AG09319 (cell line): ENCODE results near the gene ADH1B.
"Not testable (repeated sequence)": the region's sequence is repeated elsewhere in the genome, so short reads cannot be mapped to it uniquely, and the experiment has no call there.

Experiments used
- DNase-seq: peaks from one replicate; pipeline ENCODE4 v3.0.0-alpha.2; 2010; ENCODE audit warnings: low read depth; ENCODE audit errors: extremely low read depth
- CTCF ChIP-seq: IDR thresholded peaks from 2 replicates; pipeline ENCODE4 v1.5.1; 2011; ENCODE audit warnings: low read depth, mild to moderate bottlenecking, inconsistent platforms, low read length, moderate library complexity

ADH1B gene

GRCh38 chr4:99321241-99322191 is at the start of gene ADH1B:
Gene ADH1B, minus strand, starts transcription at chr4:99321401. Its CDS starts 70 bp downstream, at chr4:99321331.
- no peak for TF ChIP-seq CTCF
- no peak for DNase-seq

GRCh38 chr4:99367817-99368216 is 46.6 kb upstream of the ADH1B start:
- DNase-seq, result not testable (repeated sequence)

GRCh38 chr4:99366491-99366890 is 45.3 kb upstream of the ADH1B start:
- no peak for TF ChIP-seq CTCF
- DNase-seq, result no peak

GRCh38 chr4:99362768-99363167 is 41.6 kb upstream of the ADH1B start:
- TF ChIP-seq CTCF, result no peak
- DNase-seq, result no peak

GRCh38 chr4:99361899-99362275 is 40.7 kb upstream of the ADH1B start:
- no peak for TF ChIP-seq CTCF
- no peak for DNase-seq

GRCh38 chr4:99361268-99361898 is 40.2 kb upstream of the ADH1B start:
- no peak for DNase-seq
- no peak for TF ChIP-seq CTCF

GRCh38 chr4:99359480-99360204 is 38.4 kb upstream of the ADH1B start:
- no peak for TF ChIP-seq CTCF
- DNase-seq, result no peak
